ENCODE results near the gene SAMD4A.

SAMD4A gene

DNA sequence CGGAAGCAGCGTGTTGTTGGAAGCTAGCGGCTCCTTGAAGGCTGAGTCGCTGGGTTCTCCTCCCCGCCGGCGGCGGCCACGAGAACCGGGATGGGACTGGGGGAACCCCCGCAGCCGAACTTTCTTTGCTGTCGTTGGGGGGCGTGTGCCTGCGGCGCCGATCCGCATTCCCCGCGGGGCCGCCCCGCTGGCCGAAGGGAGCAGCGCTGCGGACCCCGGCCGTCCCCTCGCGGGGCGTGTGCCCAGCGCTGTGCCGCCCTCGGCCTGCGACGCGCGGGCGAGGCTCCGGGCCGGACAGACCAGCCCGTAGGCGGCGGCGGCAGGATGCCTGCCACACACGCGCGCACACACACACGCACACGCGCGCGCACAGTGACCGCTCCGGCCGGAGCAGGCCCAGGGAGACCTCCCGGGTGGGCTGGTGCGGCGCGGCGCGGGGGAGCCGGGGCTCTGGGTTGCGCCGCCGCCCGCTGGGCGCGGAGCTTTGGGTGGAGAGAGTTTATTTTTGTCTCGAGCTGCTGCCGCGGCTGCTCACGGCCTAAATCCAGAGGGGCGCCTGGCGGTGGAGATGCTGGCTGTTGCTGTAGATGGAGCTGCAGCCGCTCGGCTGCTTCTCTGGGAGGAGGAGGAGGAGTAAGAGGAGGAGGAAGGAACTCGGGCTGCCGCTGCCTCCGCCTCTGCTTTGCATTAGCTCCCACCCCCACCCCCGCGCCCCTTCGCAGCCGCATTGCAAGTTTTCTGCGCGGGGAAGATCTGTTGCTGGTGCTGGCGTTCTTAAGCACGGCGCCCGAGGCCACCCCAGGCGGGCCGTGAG, at the start of gene SAMD4A:
SAMD4A (plus strand) TSS at position 719 of the 814 bp plus-strand sequence. CDS start 789 bp downstream, outside the sequence.
- H3K4me1 Mint-ChIP-seq, result peaks cover 14% of the 10 kb centered on the region
- peak; percentile 62 to 68 for DNase-seq (ENCODE audit: low spot score in 2 of 2)
- no peaks in the 10 kb centered on the region for H3K9me3 Mint-ChIP-seq
- peak; percentile 43 for ATAC-seq (ENCODE audit: low read depth)
- peak within 1 kb of the TSS; percentile 100 for H3K4me3 Mint-ChIP-seq
- H3K27ac Mint-ChIP-seq, result peak within 1 kb of the TSS; percentile 98
- H3K36me3 Mint-ChIP-seq, result no peaks in the 10 kb centered on the region
- no peaks in the 10 kb centered on the region for H3K27me3 Mint-ChIP-seq

GRCh38 chr14:54524410-54524809, 42.5 kb upstream of the SAMD4A start:
- ATAC-seq (ENCODE audit: low read depth), result no peak

GRCh38 chr14:54528973-54529372, 38.0 kb upstream of the SAMD4A start:
- DNase-seq (ENCODE audit: low spot score in 2 of 2) (no peak), ATAC-seq (ENCODE audit: low read depth) (no peak)
- peaks cover 12% of the 10 kb centered on the region for H3K36me3 Mint-ChIP-seq
- H3K4me1 Mint-ChIP-seq, result peaks cover 10% of the 10 kb centered on the region
- no peak overlapping the region for H3K27ac Mint-ChIP-seq
- H3K27me3 Mint-ChIP-seq, result no peaks in the 10 kb centered on the region
- H3K4me3 Mint-ChIP-seq, result no peak overlapping the region
- H3K9me3 Mint-ChIP-seq, result no peaks in the 10 kb centered on the region

More at GRCh38 chr14:54524410-54524809, 42.5 kb upstream of the SAMD4A start:
- no peak overlapping the region for H3K4me3 Mint-ChIP-seq
- no peaks in the 10 kb centered on the region for H3K27me3 Mint-ChIP-seq
- no peaks in the 10 kb centered on the region for H3K9me3 Mint-ChIP-seq
- DNase-seq (ENCODE audit: low spot score in 2 of 2), result no peak
- H3K27ac Mint-ChIP-seq, result no peak overlapping the region
- H3K4me1 Mint-ChIP-seq, result no peaks in the 10 kb centered on the region
- H3K36me3 Mint-ChIP-seq, result peaks cover 23% of the 10 kb centered on the region

- Mint-ChIP-seq H3K27ac (no peak overlapping the region), H3K9me3 (no peaks in the 10 kb centered on the region), H3K4me3 (no peak overlapping the region), H3K27me3 (no peaks in the 10 kb centered on the region), H3K4me1 (peaks cover 10% of the 10 kb centered on the region), H3K36me3 (peaks cover 10% of the 10 kb centered on the region)
- no peak for ATAC-seq (ENCODE audit: low read depth)
- no peak for DNase-seq (ENCODE audit: low spot score in 2 of 2)
Measured at GRCh38 chr14:54529811-54530210, 37.1 kb upstream of the SAMD4A start.

DNA sequence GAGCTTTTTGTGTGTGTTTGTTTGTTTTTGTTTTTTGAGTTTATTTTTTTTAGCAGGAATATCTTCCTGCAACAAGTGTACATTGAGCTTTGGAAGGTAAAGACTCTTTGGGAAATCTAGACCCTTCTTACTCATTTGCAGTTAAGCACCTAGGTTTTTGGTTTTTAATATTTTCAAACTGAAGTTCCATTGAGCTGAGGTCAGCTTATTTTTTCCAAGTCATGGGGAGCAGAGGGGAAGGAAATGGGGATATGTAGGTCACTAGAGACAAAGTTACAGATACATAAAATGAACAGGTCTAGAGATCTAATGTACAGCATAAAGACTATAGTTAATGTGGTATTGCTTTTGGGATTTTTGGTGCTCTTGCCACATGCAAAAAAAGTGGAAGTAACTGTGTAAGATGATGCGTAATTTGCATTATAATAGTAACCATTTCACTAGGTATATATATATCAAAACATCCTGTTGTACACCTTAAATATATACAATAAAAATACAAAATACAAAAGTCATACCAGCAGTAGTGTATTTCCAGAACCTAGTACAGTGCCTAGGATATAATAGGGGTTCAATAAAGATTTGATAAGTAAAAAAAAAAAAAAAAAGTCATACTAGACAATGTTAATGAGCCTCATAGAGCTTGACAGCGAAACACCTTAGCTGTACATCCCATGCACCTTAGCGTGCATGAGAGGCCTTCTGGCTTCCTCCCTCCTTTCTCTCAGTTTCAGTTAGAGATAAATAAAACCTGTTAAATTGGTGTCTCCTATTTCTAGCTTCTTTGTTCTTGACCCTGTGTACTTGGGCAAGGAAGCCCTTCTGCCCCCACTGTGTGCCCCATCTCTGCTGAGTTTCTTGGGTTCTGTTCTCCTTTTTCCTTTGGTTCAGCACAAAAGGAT, 34.6 kb upstream of the SAMD4A start:
- peak; percentile 69 for ATAC-seq (ENCODE audit: low read depth)
- Mint-ChIP-seq H3K36me3 (peaks cover 10% of the 10 kb centered on the region), H3K4me3 (no peak overlapping the region), H3K27me3 (no peaks in the 10 kb centered on the region), H3K4me1 (peaks cover 10% of the 10 kb centered on the region), H3K9me3 (no peaks in the 10 kb centered on the region), H3K27ac (peak overlapping the region; percentile 4)
- DNase-seq (ENCODE audit: low spot score in 2 of 2), result no peak

DNA sequence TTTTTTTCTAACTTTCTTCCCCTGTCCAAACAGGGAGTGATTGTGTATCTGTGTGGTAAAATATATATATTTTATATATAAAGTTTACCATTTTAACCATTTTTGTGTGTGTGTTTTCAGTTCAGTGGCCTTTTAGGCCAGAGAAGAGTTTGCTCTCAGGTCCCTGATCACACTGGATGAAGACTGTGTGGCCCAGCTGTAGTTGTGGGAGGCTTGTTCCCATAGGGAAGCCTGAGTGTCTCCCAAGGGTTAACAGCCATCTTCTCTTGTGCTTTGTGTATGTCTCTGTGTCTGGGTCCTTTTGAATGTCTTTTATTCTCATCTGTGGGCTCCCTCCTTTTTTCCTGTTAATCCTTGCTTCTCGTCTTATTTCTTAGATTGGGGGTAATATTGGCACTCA, 33.8 kb upstream of the SAMD4A start:
- H3K9me3 Mint-ChIP-seq, result no peaks in the 10 kb centered on the region

GRCh38 chr14:54535126-54535525, 31.8 kb upstream of the SAMD4A start:
- no peaks in the 10 kb centered on the region for H3K9me3 Mint-ChIP-seq
- DNase-seq (ENCODE audit: low spot score in 2 of 2) (no peak), ATAC-seq (ENCODE audit: low read depth) (no peak)
- H3K4me3 Mint-ChIP-seq, result no peak overlapping the region
- H3K27ac Mint-ChIP-seq, result no peak overlapping the region
- peaks cover 10% of the 10 kb centered on the region for H3K4me1 Mint-ChIP-seq
- no peaks in the 10 kb centered on the region for H3K27me3 Mint-ChIP-seq
- H3K36me3 Mint-ChIP-seq, result peaks cover 9% of the 10 kb centered on the region

More for the DNA sequence above, 33.8 kb upstream of the SAMD4A start:
- no peaks in the 10 kb centered on the region for H3K27me3 Mint-ChIP-seq
- no peak overlapping the region for H3K4me3 Mint-ChIP-seq
- no peak for DNase-seq (ENCODE audit: low spot score in 2 of 2)
- no peak overlapping the region for H3K27ac Mint-ChIP-seq
- H3K36me3 Mint-ChIP-seq, result peaks cover 10% of the 10 kb centered on the region
- ATAC-seq (ENCODE audit: low read depth), result no peak
- peaks cover 10% of the 10 kb centered on the region for H3K4me1 Mint-ChIP-seq

GRCh38 chr14:54535646-54536045, 31.3 kb upstream of the SAMD4A start:
- Mint-ChIP-seq H3K9me3 (no peaks in the 10 kb centered on the region), H3K4me1 (peaks cover 10% of the 10 kb centered on the region), H3K4me3 (no peak overlapping the region), H3K36me3 (peaks cover 12% of the 10 kb centered on the region), H3K27ac (no peak overlapping the region), H3K27me3 (no peaks in the 10 kb centered on the region)
- DNase-seq (ENCODE audit: low spot score in 2 of 2) (no peak), ATAC-seq (ENCODE audit: low read depth) (no peak)

- no peak overlapping the region for H3K4me3 Mint-ChIP-seq
- no peak for ATAC-seq (ENCODE audit: low read depth)
- peaks cover 7% of the 10 kb centered on the region for H3K4me1 Mint-ChIP-seq
- H3K27ac Mint-ChIP-seq, result no peak overlapping the region
- H3K27me3 Mint-ChIP-seq, result no peaks in the 10 kb centered on the region
- peaks cover 12% of the 10 kb centered on the region for H3K36me3 Mint-ChIP-seq
- H3K9me3 Mint-ChIP-seq, result no peaks in the 10 kb centered on the region
- DNase-seq (ENCODE audit: low spot score in 2 of 2), result no peak
Measured at GRCh38 chr14:54537651-54538050, 29.3 kb upstream of the SAMD4A start.

DNA sequence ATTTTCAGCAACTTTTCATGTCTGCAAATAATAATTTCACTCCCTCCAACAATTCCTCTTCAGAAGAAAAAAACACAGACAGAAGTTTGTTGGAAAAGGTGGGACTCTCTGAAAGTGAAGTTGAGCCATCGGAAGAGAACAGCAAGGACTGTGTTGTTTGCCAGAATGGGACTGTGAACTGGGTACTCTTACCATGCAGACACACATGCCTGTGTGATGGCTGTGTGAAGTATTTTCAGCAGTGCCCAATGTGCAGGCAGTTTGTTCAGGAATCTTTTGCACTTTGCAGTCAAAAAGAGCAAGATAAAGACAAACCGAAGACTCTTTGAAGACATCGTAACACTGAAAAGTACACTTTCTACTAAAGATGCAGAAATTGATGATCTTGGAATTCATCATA, 28.9 kb upstream of the SAMD4A start:
- ATAC-seq (ENCODE audit: low read depth) (no peak), DNase-seq (ENCODE audit: low spot score in 2 of 2) (no peak)
- Mint-ChIP-seq H3K36me3 (peaks cover 12% of the 10 kb centered on the region), H3K9me3 (no peaks in the 10 kb centered on the region), H3K4me1 (peaks cover 3% of the 10 kb centered on the region), H3K27ac (no peak overlapping the region), H3K4me3 (no peak overlapping the region), H3K27me3 (no peaks in the 10 kb centered on the region)

GRCh38 chr14:54547583-54547982, 19.3 kb upstream of the SAMD4A start:
- H3K27ac Mint-ChIP-seq, result no peak overlapping the region

GRCh38 chr14:54548491-54548890, 18.4 kb upstream of the SAMD4A start:
- DNase-seq (ENCODE audit: low spot score in 2 of 2), result no peak
- no peak overlapping the region for H3K4me3 Mint-ChIP-seq
- H3K36me3 Mint-ChIP-seq, result peaks cover 5% of the 10 kb centered on the region
- no peaks in the 10 kb centered on the region for H3K9me3 Mint-ChIP-seq
- no peak for ATAC-seq (ENCODE audit: low read depth)
- H3K27ac Mint-ChIP-seq, result no peak overlapping the region
- H3K4me1 Mint-ChIP-seq, result no peaks in the 10 kb centered on the region
- H3K27me3 Mint-ChIP-seq, result peaks cover 6% of the 10 kb centered on the region

More at GRCh38 chr14:54547583-54547982, 19.3 kb upstream of the SAMD4A start:
- Mint-ChIP-seq H3K4me1 (no peaks in the 10 kb centered on the region), H3K36me3 (peaks cover 5% of the 10 kb centered on the region), H3K4me3 (no peak overlapping the region), H3K27me3 (peaks cover 3% of the 10 kb centered on the region), H3K9me3 (no peaks in the 10 kb centered on the region)
- ATAC-seq (ENCODE audit: low read depth) (no peak), DNase-seq (ENCODE audit: low spot score in 2 of 2) (no peak)

DNA sequence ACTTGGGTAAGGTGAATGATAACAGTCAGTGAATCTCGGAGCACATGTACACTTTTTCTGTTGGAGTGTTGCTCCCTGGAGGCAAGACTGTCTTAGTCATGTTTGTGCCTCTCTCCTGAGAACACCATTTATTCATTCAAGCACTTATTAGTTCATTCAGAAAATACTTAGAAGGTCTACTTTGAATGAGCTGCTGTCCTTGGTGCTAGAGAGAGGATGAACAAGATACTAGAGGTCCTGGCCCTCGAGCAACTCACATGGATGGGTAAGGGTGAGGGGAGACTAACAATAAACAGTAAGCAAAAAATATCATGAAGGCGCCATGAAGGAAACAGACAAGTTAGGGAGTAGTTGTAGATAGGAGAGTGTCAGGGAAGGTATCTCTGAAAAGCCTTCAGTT, 17.1 kb upstream of the SAMD4A start:
- Mint-ChIP-seq H3K27me3 (peaks cover 7% of the 10 kb centered on the region), H3K4me3 (no peak overlapping the region), H3K9me3 (no peaks in the 10 kb centered on the region), H3K4me1 (no peaks in the 10 kb centered on the region), H3K36me3 (peaks cover 5% of the 10 kb centered on the region), H3K27ac (no peak overlapping the region)
- ATAC-seq (ENCODE audit: low read depth) (no peak), DNase-seq (ENCODE audit: low spot score in 2 of 2) (no peak)

DNA sequence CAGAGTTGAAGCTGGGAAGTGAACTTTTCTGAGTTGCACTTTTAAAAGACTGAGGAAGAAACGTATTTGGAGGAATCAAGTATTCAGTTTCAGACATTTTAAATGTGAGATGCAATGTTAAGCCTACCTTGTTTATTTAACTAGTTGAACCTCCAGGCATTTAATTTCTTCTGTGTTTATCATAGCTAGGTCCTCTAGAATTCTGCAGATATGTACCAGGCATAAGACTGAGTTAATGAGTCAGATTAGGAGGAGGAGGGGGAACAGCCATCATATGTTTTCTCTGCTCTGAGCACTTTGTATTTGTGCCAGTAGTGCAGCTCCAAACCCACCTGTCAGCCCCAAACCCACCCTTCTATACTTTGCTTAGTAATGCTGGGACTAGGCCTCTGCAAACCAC, 16.4 kb upstream of the SAMD4A start:
- peaks cover 10% of the 10 kb centered on the region for H3K27me3 Mint-ChIP-seq
- H3K27ac Mint-ChIP-seq, result no peak overlapping the region
- H3K4me3 Mint-ChIP-seq, result no peak overlapping the region
- ATAC-seq (ENCODE audit: low read depth) (no peak), DNase-seq (ENCODE audit: low spot score in 2 of 2) (no peak)
- H3K9me3 Mint-ChIP-seq, result no peaks in the 10 kb centered on the region
- H3K36me3 Mint-ChIP-seq, result peaks cover 5% of the 10 kb centered on the region
- no peaks in the 10 kb centered on the region for H3K4me1 Mint-ChIP-seq

All from memory B cell (primary cell).